GM19351 (cell line): ENCODE results near the gene HOXA6.

Experiments
- ATAC-seq: cut with Tn5 transposase; IDR thresholded peaks from one replicate; pipeline ENCODE4 v1.9.1; 2021; ENCODE audit warnings: mild to moderate bottlenecking, moderate library complexity; ENCODE audit not compliant: unreplicated experiment

The HOXA6 gene

DNA sequence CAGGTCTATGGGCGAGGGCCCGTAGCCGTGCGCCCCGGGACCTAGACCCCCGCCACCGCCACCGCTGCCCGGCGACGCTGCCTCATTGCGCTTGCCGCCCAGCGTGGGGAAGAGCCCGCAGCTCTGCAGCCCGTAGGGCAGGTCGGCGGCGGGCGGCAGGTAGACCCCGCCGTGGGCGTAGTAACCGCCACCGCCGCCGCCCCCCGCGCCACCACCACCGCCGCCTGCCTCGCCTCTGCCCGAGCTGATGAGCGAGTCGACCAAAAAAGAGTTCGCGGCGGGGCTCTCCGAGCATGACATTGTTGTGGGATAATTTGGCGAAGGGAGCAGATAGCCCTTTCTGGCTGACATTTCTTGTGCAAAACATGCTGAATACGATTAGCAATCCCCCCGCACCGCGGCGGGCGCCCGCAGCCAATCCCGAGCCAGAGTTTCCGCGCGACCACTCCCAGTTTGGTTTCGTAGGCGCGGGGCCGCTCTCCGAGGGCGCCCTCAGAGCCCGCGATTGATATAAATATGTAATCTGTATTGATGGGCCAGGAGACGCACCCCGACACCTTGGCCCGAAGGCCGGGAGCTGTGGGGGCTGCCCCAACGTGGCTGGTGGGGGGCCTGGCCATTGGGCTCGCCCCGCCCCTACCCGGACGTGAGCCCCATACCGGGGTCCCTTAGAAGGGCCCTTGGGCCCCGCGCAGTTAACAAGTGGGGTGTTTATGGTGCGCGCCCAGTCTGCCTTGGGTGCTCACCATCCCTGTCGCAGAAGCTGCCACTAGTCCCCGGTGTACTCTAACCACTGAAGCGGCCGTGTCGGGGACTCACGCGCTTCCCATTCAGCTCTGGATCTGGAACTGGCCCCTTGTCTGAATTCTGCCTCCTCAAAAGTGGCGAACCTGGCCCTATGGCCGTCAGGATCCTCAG, 26.6 kb upstream of the HOXA6 start, which contains the start of gene HOXA10:
TSS of gene HOXA10 (minus strand) at position 365 of the 918 bp plus-strand sequence. CDS start at position 351, 14 bp downstream.
- ATAC-seq: no peak

DNA sequence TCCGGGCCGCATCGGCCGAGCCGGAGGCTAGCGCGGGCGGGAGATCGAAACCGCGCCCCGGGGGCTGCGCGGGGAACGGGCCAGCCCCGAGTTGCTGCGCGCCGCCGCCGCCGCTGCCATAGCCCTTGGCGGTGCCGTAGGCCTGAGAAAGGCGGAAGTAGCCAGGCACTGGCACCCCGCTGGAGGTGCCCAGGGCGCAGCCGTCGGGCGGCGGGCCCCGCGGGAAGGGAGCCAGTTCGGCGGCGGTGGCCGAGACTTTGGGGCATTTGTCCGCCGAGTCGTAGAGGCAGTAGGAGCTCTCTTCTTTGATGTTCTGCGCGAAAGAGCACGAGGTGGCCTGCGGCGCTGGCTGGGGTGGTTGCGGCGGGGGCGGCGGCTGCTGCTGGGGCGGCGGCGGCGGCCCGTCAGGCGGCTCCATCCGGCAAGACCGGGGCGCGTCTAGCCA, 26.0 kb upstream of the HOXA6 start:
- no peak for ATAC-seq

DNA sequence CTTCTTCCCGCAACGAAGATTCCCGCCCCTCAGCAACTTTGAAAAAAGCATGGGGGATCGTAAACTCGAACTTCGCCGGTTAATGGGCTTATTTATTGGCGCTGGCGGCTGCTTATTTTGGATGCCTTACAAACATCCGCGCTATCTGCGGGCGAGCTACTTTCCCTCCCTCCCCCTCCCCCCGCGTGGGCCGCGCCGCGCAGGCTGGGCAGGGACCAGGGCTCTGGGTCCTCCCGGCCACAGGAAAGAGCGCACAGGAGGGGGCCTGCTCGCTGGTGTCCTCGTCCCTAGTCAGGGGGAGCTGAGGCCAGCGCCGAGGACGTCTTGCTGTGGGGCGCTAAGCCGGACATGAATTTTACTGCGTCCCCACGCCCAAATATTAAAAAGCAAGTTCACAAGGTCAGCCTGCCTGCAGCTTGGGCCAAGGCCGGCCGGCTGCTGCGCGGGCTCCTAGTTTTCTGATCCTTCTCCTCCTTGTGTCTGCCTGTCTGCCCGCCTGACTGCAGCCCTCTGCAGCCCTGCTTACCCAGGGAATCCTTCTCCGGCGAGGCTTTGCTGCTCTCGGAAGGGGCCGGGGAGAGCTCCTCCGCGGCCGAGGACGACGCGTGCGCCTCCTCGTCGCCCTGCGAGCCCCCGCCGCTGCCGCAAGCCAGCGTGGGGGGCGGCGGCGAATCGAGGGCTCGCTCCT, 25.4 kb upstream of the HOXA6 start:
- no peak for ATAC-seq

GRCh38 chr7:27172315-27172774, 24.8 kb upstream of the HOXA6 start:
- ATAC-seq: no peak

GRCh38 chr7:27171637-27172314, 24.2 kb upstream of the HOXA6 start:
- ATAC-seq: no peak

GRCh38 chr7:27171325-27171636, 23.7 kb upstream of the HOXA6 start:
- no peak for ATAC-seq

GRCh38 chr7:27170426-27171324, 23.1 kb upstream of the HOXA6 start:
- no peak for ATAC-seq

- no peak for ATAC-seq
Measured at GRCh38 chr7:27169658-27170425, 22.3 kb upstream of the HOXA6 start.

DNA sequence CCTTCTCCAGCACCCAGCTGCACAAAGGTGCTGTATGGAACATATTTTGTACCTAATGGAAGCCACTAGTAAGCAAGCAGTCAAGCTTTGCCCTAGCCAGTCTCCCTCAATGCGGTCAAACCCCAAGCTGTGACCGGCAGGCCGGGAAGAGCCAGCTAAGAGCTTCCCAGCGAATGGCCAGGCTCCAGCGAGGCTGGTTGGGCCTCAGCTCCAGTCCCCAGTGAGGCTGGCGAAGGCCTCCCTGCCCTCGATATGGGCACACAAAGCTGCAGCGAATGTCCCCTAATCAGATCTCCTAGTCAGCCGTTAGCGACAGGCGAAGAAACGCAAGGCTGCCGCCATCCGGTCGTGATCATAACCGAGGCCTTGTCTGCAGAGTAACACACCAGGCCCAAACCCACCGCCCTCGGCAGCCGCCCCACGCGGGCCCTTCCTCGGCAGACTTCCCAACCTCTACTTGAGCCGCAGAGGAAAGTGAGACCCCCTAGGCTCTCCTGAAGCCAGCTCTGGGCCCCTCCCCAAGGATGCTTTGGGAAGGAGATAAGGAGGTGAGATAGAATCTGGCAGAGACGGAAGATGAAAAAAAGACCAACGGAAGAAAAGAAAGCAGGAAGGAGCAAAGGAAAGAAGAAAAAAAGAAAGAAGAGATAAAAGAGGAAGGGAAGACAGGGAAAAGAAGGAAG, 20.8 kb upstream of the HOXA6 start:
- ATAC-seq: no peak

GRCh38 chr7:27167916-27168264, 20.3 kb upstream of the HOXA6 start:
- ATAC-seq: no peak

GRCh38 chr7:27166531-27167505, 19.2 kb upstream of the HOXA6 start:
- ATAC-seq: no peak

DNA sequence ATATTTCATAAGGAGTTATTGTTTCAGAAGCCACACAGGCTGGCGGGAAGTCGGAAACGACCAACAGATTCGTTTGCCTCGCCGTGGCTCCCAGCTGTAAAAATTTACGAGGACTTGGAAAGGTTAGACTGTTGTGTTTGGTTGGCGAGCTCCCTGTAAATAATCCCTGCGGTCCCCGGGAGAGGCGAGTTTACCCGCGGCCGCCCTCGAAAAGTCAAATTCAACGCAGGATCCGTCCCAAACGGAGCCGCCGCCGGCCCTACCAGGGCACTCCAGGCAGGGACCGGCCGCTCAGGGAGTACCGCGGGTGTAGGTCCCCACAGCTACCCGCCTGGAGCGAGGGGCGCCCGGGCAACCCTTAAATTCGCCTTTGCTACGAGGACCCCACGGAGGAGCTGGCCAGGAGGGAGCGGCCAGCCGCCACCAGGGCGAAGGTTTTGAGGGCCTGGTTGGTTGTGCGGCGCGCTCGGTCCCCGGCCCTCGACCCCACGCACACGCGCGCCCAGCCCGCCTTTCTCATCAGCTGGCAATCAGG, 18.5 kb upstream of the HOXA6 start:
- no peak for ATAC-seq

DNA sequence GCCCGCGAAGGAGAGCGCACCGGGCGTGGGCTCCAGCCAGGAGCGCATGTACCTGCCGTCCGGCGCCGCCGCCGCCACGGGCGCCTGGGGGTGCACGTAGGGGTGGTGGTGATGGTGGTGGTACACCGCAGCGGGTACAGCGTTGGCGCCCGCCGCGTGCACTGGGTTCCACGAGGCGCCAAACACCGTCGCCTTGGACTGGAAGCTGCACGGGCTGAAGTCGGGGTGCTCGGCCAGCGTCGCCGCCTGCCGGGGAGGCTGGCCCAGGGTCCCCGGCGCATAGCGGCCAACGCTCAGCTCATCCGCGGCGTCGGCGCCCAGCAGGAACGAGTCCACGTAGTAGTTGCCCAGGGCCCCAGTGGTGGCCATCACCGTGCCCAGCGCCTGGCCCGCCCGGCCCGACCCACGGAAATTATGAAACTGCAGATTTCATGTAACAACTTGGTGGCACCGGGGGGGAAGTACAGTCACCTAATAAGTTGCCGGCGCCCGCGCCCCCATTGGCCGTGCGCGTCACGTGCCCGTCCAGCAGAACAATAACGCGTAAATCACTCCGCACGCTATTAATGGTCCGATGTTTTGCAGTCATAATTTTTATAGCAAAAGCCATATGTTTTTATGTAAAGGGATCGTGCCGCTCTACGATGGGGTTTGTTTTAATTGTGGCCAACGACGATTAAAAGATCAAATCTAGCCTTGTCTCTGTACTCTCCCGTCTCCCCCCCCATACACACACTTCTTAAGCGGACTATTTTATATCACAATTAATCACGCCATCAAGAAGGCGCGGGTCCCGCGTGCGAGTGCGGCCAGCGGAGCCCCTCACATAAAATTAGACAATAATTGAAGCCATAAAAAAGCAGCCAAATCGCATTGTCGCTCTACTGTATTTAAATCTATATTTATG, 17.8 kb upstream of the HOXA6 start, which contains the start of gene HOXA9:
TSS of gene HOXA9 (minus strand) at position 449 of the 907 bp plus-strand sequence. CDS start at position 369, 80 bp downstream.
- no peak for ATAC-seq

DNA sequence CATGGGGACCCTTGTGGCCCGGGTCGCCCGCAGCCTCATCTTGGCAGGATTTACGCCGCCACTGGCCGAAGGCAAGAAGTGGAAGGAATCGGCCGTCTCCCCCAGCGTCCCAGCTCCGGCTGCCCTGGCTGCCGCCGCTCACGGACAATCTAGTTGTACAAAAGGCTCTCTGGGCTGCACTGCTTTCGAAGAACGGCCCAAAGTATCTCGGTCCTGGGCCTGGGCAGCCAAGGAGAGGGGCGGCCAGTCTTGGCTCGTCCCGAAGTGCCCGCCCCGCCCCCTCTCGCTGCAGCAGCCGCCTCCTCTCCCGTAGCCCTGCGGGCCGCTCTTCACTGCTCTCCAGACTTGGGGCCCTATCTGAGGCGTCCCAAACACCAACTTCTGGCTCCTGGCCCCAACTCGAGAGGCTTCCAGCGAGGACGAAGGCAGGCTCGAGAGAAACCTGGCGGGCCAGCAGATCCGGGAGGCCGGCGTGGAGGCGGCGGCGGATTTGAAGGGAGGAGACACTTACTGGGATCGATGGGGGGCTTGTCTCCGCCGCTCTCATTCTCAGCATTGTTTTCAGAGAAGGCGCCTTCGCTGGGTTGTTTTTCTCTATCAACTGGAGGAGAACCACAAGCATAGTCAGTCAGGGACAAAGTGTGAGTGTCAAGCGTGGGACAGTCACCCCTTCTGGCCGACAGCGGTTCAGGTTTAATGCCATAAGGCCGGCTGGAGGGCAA, 17.0 kb upstream of the HOXA6 start:
- ATAC-seq: no peak

- no peak for ATAC-seq
Measured at GRCh38 chr7:27164045-27164366, 16.4 kb upstream of the HOXA6 start.
